OCI-LY7 (cell line): ENCODE data around the gene GRAP2. TPM values are rescaled to one million over a fixed set of nuclear protein-coding genes. Genes with fewer than 3 reads are reported as not detected.
"Not testable (repeated sequence)": the region's sequence is repeated elsewhere in the genome, so short reads cannot be mapped to it uniquely, and the experiment has no call there.

Source experiments
- BruUV-seq: library from RNA; stranded (reverse); fragments of 400-500 nt; replicated peaks from 2 replicates; lab custom pipeline; 2021; lab: Mats Ljungman, UMichigan
- CTCF ChIA-PET: fragments of 300-600 bp; sonication (Branson Sonifier 250); formaldehyde crosslinking; loops from one replicate; lab custom pipeline; 2022; ENCODE audit warnings: antibody characterized with exemption; ENCODE audit not compliant: unreplicated experiment; lab: Charles Lee
- POLR2A ChIA-PET: fragments of 300-600 bp; sonication (Branson Sonifier 250); formaldehyde crosslinking; loops from one replicate; lab custom pipeline; 2022; ENCODE audit warnings: antibody characterized with exemption; lab: Charles Lee
- DNase-seq: peaks from one replicate; pipeline ENCODE4 v3.0.0-alpha.2; 2015; ENCODE audit warnings: low spot score
- H2AFZ ChIP-seq: fragments of 200-600 bp; sonication (generic), shearing (Covaris generic); 2 replicates; pipeline ENCODE4 v1.6.1; 2014; ENCODE audit warnings: mild to moderate bottlenecking, antibody characterized with exemption, low read length, moderate library complexity
- H3K27ac ChIP-seq: fragments of 200-600 bp; sonication (generic); 2 replicates; pipeline ENCODE4 v1.5.1; 2014; ENCODE audit warnings: mixed run types, low read depth, mild to moderate bottlenecking, moderate library complexity, low read length, inconsistent platforms; ENCODE audit not compliant: poor library complexity, severe bottlenecking
- H3K36me3 ChIP-seq: fragments of 200-600 bp; sonication (generic); 2 replicates; pipeline ENCODE4 v1.6.1; 2014; ENCODE audit warnings: mild to moderate bottlenecking, antibody characterized with exemption, low read length, moderate library complexity, mixed read lengths; ENCODE audit not compliant: insufficient read depth
- H3K4me1 ChIP-seq: fragments of 200-600 bp; sonication (generic); 2 replicates; pipeline ENCODE4 v1.5.1; 2014; ENCODE audit warnings: mild to moderate bottlenecking, low read length; ENCODE audit not compliant: insufficient read depth, poor library complexity, severe bottlenecking
- H3K4me2 ChIP-seq: fragments of 200-600 bp; sonication (generic); 2 replicates; pipeline ENCODE4 v1.6.1; 2014; ENCODE audit warnings: mild to moderate bottlenecking, low read length
- H3K4me3 ChIP-seq: fragments of 200-600 bp; sonication (generic); 2 replicates; pipeline ENCODE4 v1.5.1; 2014; ENCODE audit warnings: mild to moderate bottlenecking, low read depth, low read length; ENCODE audit not compliant: poor library complexity, severe bottlenecking
- H3K79me2 ChIP-seq: fragments of 200-600 bp; sonication (generic); 2 replicates; pipeline ENCODE4 v1.6.1; 2016; ENCODE audit warnings: low read depth, mild to moderate bottlenecking, low read length, moderate library complexity, mixed read lengths; ENCODE audit not compliant: insufficient read depth
- H3K9me2 ChIP-seq: fragments of 200-600 bp; sonication (generic); 2 replicates; pipeline ENCODE4 v1.6.1; 2016; ENCODE audit warnings: mild to moderate bottlenecking, low read length, mixed read lengths; ENCODE audit not compliant: insufficient read depth
- H3K9me3 ChIP-seq: fragments of 200-600 bp; sonication (generic); 2 replicates; pipeline ENCODE4 v1.6.1; 2014; ENCODE audit warnings: mild to moderate bottlenecking, mixed run types, low read length, mixed read lengths
- H4K20me1 ChIP-seq: fragments of 200-600 bp; sonication (generic); 2 replicates; pipeline ENCODE4 v1.6.1; 2014; ENCODE audit warnings: mild to moderate bottlenecking, antibody characterized with exemption, low read length, moderate library complexity, mixed read lengths; ENCODE audit not compliant: insufficient read depth
- CTCF ChIP-seq: fragments of 200-600 bp; sonication (generic); conservative IDR thresholded peaks from 2 replicates; pipeline ENCODE4 v1.5.1; 2014; ENCODE audit warnings: mild to moderate bottlenecking, antibody characterized with exemption, low read length, moderate library complexity, mixed read lengths
- EZH2phosphoT487 ChIP-seq: fragments of 200-600 bp; sonication (generic); IDR thresholded peaks from 2 replicates; pipeline ENCODE4 v1.6.1; 2018; ENCODE audit warnings: low read depth, borderline replicate concordance, mild to moderate bottlenecking, mixed run types, antibody characterized with exemption, low read length, moderate library complexity, mixed read lengths
- intact Hi-C: fragments of 100-400 bp; cut with micrococcal nuclease; formaldehyde crosslinking; loops from one replicate; pipeline ENCODE4 v1.10.0; 2022; ENCODE audit not compliant: unreplicated experiment
- total RNA-seq, 2 experiments: library from RNA; depleted of rRNA in 1 of 2; stranded (reverse); fragments of >200 nt in 1 of 2; shearing (Covaris generic) in 1 of 2; gene quantifications; 2 replicates each; pipeline ENCODE4 v1.2.3, GENCODE V29; 2014 to 2022

GRAP2 gene
- total RNA-seq, 2 experiments from 2014 or later = not detected

- BruUV-seq = no TSS peak
- Histone ChIP-seq H3K9me3 (no peaks in the 10 kb centered on the region), H2AFZ (no peak overlapping the region), H3K27ac (no peak overlapping the region), H3K4me1 (no peaks in the 10 kb centered on the region), H4K20me1 (no peaks in the 10 kb centered on the region), H3K79me2 (no peaks in the 10 kb centered on the region), H3K4me2 (no peak overlapping the region), H3K36me3 (no peaks in the 10 kb centered on the region), H3K9me2 (no peaks in the 10 kb centered on the region), H3K4me3 (no peak overlapping the region)
- intact Hi-C loops = no loop called here
- TF ChIP-seq EZH2phosphoT487 (no peak), CTCF (no peak)
- ChIA-PET POLR2A (no interaction called here), CTCF (no interaction called here)
- no peak for DNase-seq
Observed at GRCh38 chr22:39877079-39877845, 23.6 kb upstream of the GRAP2 start.

- Histone ChIP-seq H3K4me2 (no peak overlapping the region), H3K4me1 (no peaks in the 10 kb centered on the region), H2AFZ (no peak overlapping the region), H3K79me2 (no peaks in the 10 kb centered on the region), H3K9me3 (no peaks in the 10 kb centered on the region), H3K9me2 (no peaks in the 10 kb centered on the region), H3K36me3 (no peaks in the 10 kb centered on the region), H3K4me3 (no peak overlapping the region), H4K20me1 (no peaks in the 10 kb centered on the region), H3K27ac (no peak overlapping the region)
- BruUV-seq = no TSS peak
- intact Hi-C loops = no loop called here
- CTCF ChIA-PET = no interaction called here
- TF ChIP-seq EZH2phosphoT487 = no peak
- no peak for TF ChIP-seq CTCF
- POLR2A ChIA-PET = no interaction called here
- no peak for DNase-seq
Observed at GRCh38 chr22:39880722-39881121, 20.2 kb upstream of the GRAP2 start.

GRCh38 chr22:39883057-39883456 is 17.8 kb upstream of the GRAP2 start:
- H3K4me1 ChIP-seq = no peaks in the 10 kb centered on the region
- H3K36me3 ChIP-seq = no peaks in the 10 kb centered on the region
- POLR2A ChIA-PET = no interaction called here
- no peaks in the 10 kb centered on the region for H3K79me2 ChIP-seq
- H3K27ac ChIP-seq = no peak overlapping the region
- TF ChIP-seq CTCF = no peak
- TF ChIP-seq EZH2phosphoT487 = no peak
- H3K4me2 ChIP-seq = no peak overlapping the region
- intact Hi-C loops = no loop called here
- CTCF ChIA-PET = no interaction called here
- no peaks in the 10 kb centered on the region for H3K9me3 ChIP-seq
- H3K9me2 ChIP-seq = no peaks in the 10 kb centered on the region
- H2AFZ ChIP-seq = no peak overlapping the region
- no TSS peak for BruUV-seq
- no peak overlapping the region for H3K4me3 ChIP-seq
- H4K20me1 ChIP-seq = no peaks in the 10 kb centered on the region
- no peak for DNase-seq

- BruUV-seq, H3K4me1 ChIP-seq, H3K79me2 ChIP-seq, CTCF ChIA-PET, H3K36me3 ChIP-seq, H3K9me3 ChIP-seq, H4K20me1 ChIP-seq, H3K9me2 ChIP-seq, DNase-seq, intact Hi-C loops, H2AFZ ChIP-seq, H3K4me3 ChIP-seq, H3K27ac ChIP-seq, H3K4me2 ChIP-seq: not testable (repeated sequence)
- POLR2A ChIA-PET = interaction anchor here (0.6 to 0.7 kb wide), 3 partner anchors 31 to 666 kb away, joined by 3 to 4 read pairs (median 3); no protein-coding TSS in a partner anchor
Observed at GRCh38 chr22:39889924-39890323, 11.0 kb upstream of the GRAP2 start.
